Suprapubic skin (tissue), 4 donors: Measurements from ENCODE around the gene EXOC3. TPM values are rescaled to one million over a fixed set of nuclear protein-coding genes. Genes with fewer than 3 reads are reported as not detected.
"Not testable (repeated sequence)": the region's sequence is repeated elsewhere in the genome, so short reads cannot be mapped to it uniquely, and the experiment has no call there.

Experiments
- DNase-seq, 2 donors: peaks; one replicate each; pipeline ENCODE4 v3.0.0-alpha.2; 2019; ENCODE audit warnings: low spot score in 2 of 2
- H3K27ac ChIP-seq: fragments of 200-600 bp; sonication (generic); one replicate; pipeline ENCODE4 v1.5.1; 2019
- H3K27me3 ChIP-seq: fragments of 200-600 bp; sonication (generic); one replicate; pipeline ENCODE4 v1.5.1; 2019
- H3K36me3 ChIP-seq: fragments of 200-600 bp; sonication (generic); one replicate; pipeline ENCODE4 v1.5.1; 2019
- H3K4me1 ChIP-seq: fragments of 200-600 bp; sonication (generic); one replicate; pipeline ENCODE4 v1.5.1; 2019
- H3K4me3 ChIP-seq: fragments of 200-600 bp; sonication (generic); one replicate; pipeline ENCODE4 v1.5.1; 2019; ENCODE audit warnings: mild to moderate bottlenecking
- H3K9me3 ChIP-seq: fragments of 200-600 bp; sonication (generic); one replicate; pipeline ENCODE4 v1.5.1; 2019
- CTCF ChIP-seq, 2 donors: fragments of 200-600 bp in 1 of 2; fragments of 450-650 bp in 1 of 2; sonication (generic) in 1 of 2; IDR thresholded peaks; one replicate each; pipeline ENCODE4 v1.5.1; 2016 to 2019; ENCODE audit warnings: antibody characterized with exemption in 2 of 2, mild to moderate bottlenecking in 1 of 2, moderate library complexity in 1 of 2
- EP300 ChIP-seq: sonication (generic); formaldehyde crosslinking; IDR thresholded peaks from one replicate; pipeline ENCODE4 v1.6.1; 2017; ENCODE audit warnings: antibody characterized with exemption
- POLR2A ChIP-seq, 2 donors: fragments of 450-650 bp; IDR thresholded peaks; one replicate each; pipeline ENCODE4 v1.6.1; 2017; ENCODE audit warnings: antibody characterized with exemption in 2 of 2, mild to moderate bottlenecking in 2 of 2, moderate library complexity in 2 of 2
- POLR2AphosphoS5 ChIP-seq, 3 donors: sonication (generic); formaldehyde crosslinking; IDR thresholded peaks; one replicate each; pipeline ENCODE4 v1.6.1; 2017; ENCODE audit warnings: antibody characterized with exemption in 3 of 3
- WGBS: methylation state at CpG from one replicate; pipeline ENCODE4 v1.1.5; 2018; 5-methylcytosine and 5-hydroxymethylcytosine counted together
- total RNA-seq, 4 donors: library from RNA; depleted of rRNA; stranded (reverse); fragments of >200 nt; gene quantifications; one replicate each; pipeline ENCODE4 v1.1.0, GENCODE V29; 2016

Gene EXOC3
- total RNA-seq, 4 donors from 2014 or later: 68.9 to 199 (median 83.4) TPM

GRCh38 chr5:395921-396530 is 47.0 kb upstream of the EXOC3 start:
- peak; percentile 48 to 75 for DNase-seq
- no peaks in the 10 kb centered on the region for H3K9me3 ChIP-seq
- peak overlapping the region; percentile 1 for H3K27ac ChIP-seq
- TF ChIP-seq POLR2AphosphoS5 (IDR thresholded peaks at IDR 0.05) (no peak), CTCF (IDR thresholded peaks at IDR 0.05) (no peak), EP300 (no peak), POLR2A (IDR thresholded peaks at IDR 0.05) (no peak)
- H3K4me1 ChIP-seq: peaks cover 25% of the 10 kb centered on the region
- peaks cover 3% of the 10 kb centered on the region for H3K27me3 ChIP-seq
- no peak overlapping the region for H3K4me3 ChIP-seq
- H3K36me3 ChIP-seq: no peaks in the 10 kb centered on the region
- WGBS: 93% methylated on average over 9 of the region's 17 CpGs

GRCh38 chr5:396531-396961 is 46.4 kb upstream of the EXOC3 start:
- Histone ChIP-seq H3K4me3 (no peak overlapping the region), H3K9me3 (no peaks in the 10 kb centered on the region), H3K36me3 (no peaks in the 10 kb centered on the region), H3K27ac (no peak overlapping the region), H3K4me1 (peaks cover 25% of the 10 kb centered on the region), H3K27me3 (peaks cover 5% of the 10 kb centered on the region)
- peak; percentile 55 to 69 for DNase-seq
- no peak for TF ChIP-seq POLR2A (IDR thresholded peaks at IDR 0.05)
- TF ChIP-seq POLR2AphosphoS5 (IDR thresholded peaks at IDR 0.05): no peak
- TF ChIP-seq EP300: no peak
- no peak for TF ChIP-seq CTCF (IDR thresholded peaks at IDR 0.05)
- WGBS: 93% methylated on average over 13 of the region's 13 CpGs

DNA sequence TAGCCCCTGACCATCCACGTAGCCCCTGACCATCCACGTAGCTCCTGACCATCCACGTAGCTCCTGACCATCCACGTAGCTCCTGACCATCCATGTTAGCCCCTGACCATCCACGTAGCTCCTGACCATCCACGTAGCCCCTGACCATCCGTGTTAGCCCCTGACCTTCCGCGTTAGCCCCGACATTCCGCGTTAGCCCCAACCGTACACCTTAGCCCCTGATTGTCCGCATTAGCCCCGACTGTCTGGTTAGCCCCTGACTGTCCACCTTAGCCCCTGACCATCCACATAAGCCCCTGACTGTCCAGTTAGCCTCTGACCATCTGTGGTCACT is 44.9 kb upstream of the EXOC3 start:
- not testable (repeated sequence) for H3K27ac ChIP-seq, H3K9me3 ChIP-seq, H3K27me3 ChIP-seq, H3K4me3 ChIP-seq, H3K36me3 ChIP-seq
- H3K4me1 ChIP-seq: peaks cover 17% of the 10 kb centered on the region
- DNase-seq: peak; percentile 57 to 67
- WGBS: 92% methylated on average over 15 of the region's 15 CpGs

DNA sequence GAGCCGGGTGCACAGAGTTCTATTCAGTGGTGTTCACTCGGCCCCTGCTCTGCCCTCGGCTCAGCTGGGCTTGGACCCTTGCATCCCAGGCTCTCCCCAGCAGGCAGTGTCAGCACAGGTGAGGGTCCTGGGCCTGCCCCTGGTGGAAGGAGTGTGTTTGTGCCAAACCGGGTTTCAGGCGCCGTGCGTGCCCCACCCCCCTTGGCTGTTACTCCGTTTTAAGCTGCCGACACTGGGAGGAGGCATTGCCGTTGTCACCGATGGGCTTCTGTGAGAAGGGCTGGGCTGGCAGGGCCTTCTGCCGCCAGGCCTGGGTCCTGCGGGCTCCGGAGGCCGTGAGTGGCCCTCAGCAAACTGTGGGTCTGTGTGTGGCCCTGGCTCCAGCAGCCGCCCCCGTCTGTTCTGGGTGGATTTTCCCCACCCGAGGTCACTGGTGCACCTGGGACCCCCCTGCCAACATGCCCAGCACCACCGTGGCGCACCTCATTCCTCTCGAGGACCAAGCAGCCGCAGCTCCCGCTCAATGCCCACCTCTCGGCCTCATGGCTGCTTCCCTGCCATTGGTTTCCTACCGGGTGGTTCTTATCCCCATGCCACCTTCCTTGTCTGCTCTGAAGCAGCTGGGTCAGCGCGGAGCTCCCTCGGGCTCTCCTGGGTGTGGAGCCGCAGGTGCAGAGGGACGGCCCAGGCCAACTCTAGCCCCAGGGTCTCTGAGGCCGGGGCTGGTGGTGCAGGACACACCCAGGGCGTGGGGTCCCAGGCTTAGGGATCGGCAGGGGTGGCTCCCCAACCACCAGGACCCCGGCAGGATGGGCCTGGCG is 44.3 kb upstream of the EXOC3 start:
- H3K4me1 ChIP-seq: peaks cover 17% of the 10 kb centered on the region

More for the DNA sequence above, 44.3 kb upstream of the EXOC3 start:
- 84% methylated on average over 27 of the region's 35 CpGs for WGBS
- no peaks in the 10 kb centered on the region for H3K9me3 ChIP-seq
- H3K4me3 ChIP-seq: no peak overlapping the region
- H3K36me3 ChIP-seq: no peaks in the 10 kb centered on the region
- DNase-seq: peak; percentile 70 to 77
- TF ChIP-seq POLR2A (IDR thresholded peaks at IDR 0.05) (no peak), POLR2AphosphoS5 (IDR thresholded peaks at IDR 0.05) (no peak), EP300 (no peak), CTCF (IDR thresholded peaks at IDR 0.05) (no peak)
- H3K27me3 ChIP-seq: peaks cover 5% of the 10 kb centered on the region
- peak overlapping the region; percentile 77 for H3K27ac ChIP-seq
